Measurements from ENCODE around the gene STK17B.

STK17B gene

GRCh38 chr2:196105951-196106350 lies 65.4 kb downstream of the STK17B start:
- DNase-seq = no peak

- DNase-seq = no peak
Observed at GRCh38 chr2:196104066-196104465, 67.3 kb downstream of the STK17B start.

GRCh38 chr2:196103626-196104025 lies 67.8 kb downstream of the STK17B start:
- DNase-seq = no peak

GRCh38 chr2:196101325-196101991 lies 69.9 kb downstream of the STK17B start:
- DNase-seq = peak in 1 of 2 donors; percentile 32

- DNase-seq = no peak
Observed at GRCh38 chr2:196099916-196100315, 71.5 kb downstream of the STK17B start.

GRCh38 chr2:196097864-196098660 lies 73.3 kb downstream of the STK17B start:
- no peak for DNase-seq

- DNase-seq = no peak
Observed at GRCh38 chr2:196096982-196097745, 74.2 kb downstream of the STK17B start.

- no peak for DNase-seq
Observed at GRCh38 chr2:196096264-196096663, 75.1 kb downstream of the STK17B start.

- peak; percentile 5 to 17 for DNase-seq
Observed at GRCh38 chr2:196089448-196089847, 81.9 kb downstream of the STK17B start.

- no peak for DNase-seq
Observed at GRCh38 chr2:196088203-196088602, 83.2 kb downstream of the STK17B start.

GRCh38 chr2:196086517-196087368 lies 84.6 kb downstream of the STK17B start:
- DNase-seq = no peak

- no peak for DNase-seq
Observed at GRCh38 chr2:196083601-196084000, 87.8 kb downstream of the STK17B start.
